ENCODE data around the gene CCDC184.

DNA sequence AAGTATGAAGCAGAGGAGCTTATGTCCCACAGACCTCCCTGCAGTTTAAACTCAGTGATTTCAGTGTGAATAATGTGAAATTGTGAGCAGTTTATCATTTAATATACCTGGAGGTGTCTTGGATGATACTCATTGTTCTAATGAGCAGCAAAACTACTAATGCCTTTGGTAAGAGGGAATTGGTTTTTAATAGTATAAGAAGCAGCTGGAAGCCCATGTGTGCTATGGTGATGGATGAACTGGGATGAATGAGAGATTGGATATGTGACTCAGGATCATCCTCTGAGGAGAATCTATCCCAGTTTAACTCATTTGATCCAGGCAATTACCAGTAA lies 7.1 kb upstream of the CCDC184 start:
- TF ChIP-seq CTCF (IDR thresholded peaks at IDR 0.05; ENCODE audit: poor library complexity, severe bottlenecking) (no peak), POLR2AphosphoS5 (IDR thresholded peaks at IDR 0.05) (no peak), SMC3 (conservative IDR thresholded peaks at IDR 0.05; ENCODE audit: poor library complexity) (no peak), EZH2 (IDR thresholded peaks at IDR 0.05; ENCODE audit: borderline replicate concordance, insufficient read depth, low read length, poor library complexity, severe bottlenecking) (no peak), TAF1 (IDR thresholded peaks at IDR 0.05; ENCODE audit: low read depth) (no peak), MXI1 (conservative IDR thresholded peaks at IDR 0.05; ENCODE audit: poor library complexity, severe bottlenecking) (no peak), EP300 (conservative IDR thresholded peaks at IDR 0.05; ENCODE audit: poor library complexity, severe bottlenecking) (no peak)
- TF ChIP-seq, protein P1, sequence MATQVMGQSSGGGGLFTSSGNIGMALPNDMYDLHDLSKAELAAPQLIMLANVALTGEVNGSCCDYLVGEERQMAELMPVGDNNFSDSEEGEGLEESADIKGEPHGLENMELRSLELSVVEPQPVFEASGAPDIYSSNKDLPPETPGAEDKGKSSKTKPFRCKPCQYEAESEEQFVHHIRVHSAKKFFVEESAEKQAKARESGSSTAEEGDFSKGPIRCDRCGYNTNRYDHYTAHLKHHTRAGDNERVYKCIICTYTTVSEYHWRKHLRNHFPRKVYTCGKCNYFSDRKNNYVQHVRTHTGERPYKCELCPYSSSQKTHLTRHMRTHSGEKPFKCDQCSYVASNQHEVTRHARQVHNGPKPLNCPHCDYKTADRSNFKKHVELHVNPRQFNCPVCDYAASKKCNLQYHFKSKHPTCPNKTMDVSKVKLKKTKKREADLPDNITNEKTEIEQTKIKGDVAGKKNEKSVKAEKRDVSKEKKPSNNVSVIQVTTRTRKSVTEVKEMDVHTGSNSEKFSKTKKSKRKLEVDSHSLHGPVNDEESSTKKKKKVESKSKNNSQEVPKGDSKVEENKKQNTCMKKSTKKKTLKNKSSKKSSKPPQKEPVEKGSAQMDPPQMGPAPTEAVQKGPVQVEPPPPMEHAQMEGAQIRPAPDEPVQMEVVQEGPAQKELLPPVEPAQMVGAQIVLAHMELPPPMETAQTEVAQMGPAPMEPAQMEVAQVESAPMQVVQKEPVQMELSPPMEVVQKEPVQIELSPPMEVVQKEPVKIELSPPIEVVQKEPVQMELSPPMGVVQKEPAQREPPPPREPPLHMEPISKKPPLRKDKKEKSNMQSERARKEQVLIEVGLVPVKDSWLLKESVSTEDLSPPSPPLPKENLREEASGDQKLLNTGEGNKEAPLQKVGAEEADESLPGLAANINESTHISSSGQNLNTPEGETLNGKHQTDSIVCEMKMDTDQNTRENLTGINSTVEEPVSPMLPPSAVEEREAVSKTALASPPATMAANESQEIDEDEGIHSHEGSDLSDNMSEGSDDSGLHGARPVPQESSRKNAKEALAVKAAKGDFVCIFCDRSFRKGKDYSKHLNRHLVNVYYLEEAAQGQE (IDR thresholded peaks at IDR 0.05; ENCODE audit: borderline replicate concordance), result no peak
